Stimulated activated CD4-positive, alpha-beta T cell treated with anti-CD3 and anti-CD28 coated beads, Interleukin-1b, Interleukin-23, amount 100 ng/mL, for 24 hours (primary cell): ENCODE results near the gene TMEM150A.
"Not testable (repeated sequence)": the region's sequence is repeated elsewhere in the genome, so short reads cannot be mapped to it uniquely, and the experiment has no call there.

Source experiments
- DNase-seq, 4 experiments: peaks; one replicate each; pipeline ENCODE4 v3.0.0-alpha.2; 2020; ENCODE audit warnings: low read depth in 4 of 4, low spot score in 1 of 4

The TMEM150A gene

DNA sequence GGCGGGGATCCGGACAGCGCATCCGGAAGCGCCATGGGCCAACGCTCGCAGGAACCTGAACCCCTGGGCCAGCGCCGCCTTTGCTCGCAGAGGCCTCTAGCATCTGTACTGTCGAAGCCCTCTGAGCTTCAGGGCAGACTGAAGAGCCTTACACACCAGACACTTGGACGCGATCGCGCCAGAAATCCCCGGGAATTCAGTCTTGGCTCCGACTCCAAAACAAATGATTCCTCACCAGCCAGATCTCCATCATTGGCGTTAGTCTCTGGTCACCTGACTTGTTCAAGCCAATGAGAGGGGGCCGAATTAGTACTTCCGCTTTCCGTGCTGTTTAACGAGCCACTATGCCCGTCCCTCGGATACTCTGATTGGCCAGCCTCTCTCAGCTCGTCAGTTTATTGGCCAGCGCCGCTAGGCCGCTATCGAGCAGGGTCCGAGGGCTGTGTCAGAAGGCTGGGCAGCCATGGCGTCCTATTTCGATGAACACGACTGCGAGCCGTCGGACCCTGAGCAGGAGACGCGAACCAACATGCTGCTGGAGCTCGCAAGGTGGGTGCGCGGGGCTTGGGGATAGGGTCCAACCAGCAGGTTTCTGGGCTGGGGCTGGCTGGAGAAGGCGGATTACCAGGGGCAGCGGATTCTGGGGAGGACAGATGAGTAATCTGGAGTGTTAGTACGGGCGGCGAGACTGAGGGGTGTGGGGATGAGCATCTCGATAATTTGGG, 7.0 kb downstream of the TMEM150A start, which contains the start of gene RNF181:
Gene RNF181, plus strand, starts transcription at position 445 of the 725 bp plus-strand sequence. Its CDS starts 19 bp downstream, at position 464.
- DNase-seq: peak; percentile 62 to 85 (median 72)

DNA sequence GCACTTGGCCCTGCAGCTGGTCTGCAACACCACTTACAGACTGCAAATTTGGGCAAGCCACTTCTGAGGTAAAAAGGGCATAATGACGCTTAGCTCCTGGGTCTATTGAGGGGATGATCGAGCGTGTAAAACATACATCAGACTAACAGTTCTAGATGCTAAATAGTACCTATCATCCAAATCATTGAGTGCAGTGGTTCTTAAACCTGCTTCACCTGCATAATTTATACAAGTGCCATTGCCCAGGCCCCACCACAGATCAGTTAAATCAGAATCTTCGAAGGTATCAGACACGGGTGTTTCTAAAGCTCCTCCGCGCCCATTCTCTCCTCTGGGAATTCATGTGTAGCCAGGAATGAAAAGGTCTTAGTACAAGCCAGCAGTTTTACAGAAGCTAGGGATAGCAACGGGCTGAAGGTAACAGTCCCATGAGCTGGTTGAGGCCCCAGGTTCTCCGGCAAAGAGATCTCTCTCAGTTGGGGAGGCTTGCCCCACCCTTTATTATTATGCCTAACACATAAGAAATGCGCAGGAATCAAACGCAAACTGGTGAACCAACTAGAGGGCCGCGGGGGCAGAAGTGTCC, 7.7 kb downstream of the TMEM150A start:
- no peak for DNase-seq

DNA sequence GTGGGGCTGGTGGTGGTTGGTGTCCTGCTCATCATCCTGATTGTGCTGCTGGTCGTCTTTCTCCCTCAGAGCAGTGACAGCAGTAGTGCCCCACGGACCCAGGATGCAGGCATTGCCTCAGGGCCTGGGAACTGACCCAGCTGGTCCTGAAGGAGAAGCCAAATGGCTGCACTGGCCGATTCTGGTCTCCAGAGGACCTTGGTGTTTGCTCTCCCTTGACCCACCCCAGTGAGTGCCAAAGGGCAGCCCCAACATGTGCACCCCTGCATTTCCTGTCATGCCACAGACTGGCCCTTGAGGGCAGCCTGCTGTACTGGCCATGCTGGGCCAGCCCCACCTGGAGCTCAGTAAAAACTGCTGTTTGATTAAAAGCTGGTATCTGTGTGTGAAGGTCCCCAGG, 9.5 kb downstream of the TMEM150A start:
- no peak for DNase-seq

DNA sequence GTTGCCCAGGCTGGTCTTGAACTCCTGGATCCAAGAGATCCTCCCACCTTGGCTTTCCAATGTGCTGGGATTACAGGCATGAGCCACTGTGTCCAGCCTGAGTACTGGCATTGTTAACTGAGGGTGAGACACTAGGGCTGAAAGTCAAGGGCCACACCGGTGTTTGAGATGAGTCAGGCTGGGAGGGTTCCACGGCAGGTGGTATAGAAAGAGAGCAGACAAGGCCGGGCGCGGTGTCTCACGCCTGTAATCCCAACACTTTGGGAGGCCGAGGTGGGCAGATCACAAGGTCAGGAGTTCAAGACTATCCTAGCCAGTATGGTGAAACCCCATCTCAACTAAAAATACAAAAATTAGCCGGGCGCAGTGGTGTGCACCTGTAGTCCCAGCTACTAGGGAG, 10.2 kb downstream of the TMEM150A start:
- not testable (repeated sequence) for DNase-seq

DNA sequence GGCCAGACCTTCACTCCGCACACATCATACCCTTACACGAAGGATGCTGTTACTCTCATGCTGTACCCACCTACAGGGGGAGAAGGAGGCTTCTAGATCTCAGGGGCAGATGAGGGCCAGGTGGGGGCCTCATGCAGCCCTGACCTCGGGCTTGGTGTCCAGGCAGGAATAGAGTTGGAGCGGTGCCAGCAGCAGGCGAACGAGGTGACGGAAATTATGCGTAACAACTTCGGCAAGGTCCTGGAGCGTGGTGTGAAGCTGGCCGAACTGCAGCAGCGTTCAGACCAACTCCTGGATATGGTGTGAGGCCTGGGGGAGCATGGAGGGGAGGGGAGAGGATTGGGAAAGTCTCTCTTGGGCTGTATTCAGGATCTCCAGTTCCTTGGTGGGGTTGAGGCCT, 10.9 kb downstream of the TMEM150A start:
- DNase-seq: no peak

DNA sequence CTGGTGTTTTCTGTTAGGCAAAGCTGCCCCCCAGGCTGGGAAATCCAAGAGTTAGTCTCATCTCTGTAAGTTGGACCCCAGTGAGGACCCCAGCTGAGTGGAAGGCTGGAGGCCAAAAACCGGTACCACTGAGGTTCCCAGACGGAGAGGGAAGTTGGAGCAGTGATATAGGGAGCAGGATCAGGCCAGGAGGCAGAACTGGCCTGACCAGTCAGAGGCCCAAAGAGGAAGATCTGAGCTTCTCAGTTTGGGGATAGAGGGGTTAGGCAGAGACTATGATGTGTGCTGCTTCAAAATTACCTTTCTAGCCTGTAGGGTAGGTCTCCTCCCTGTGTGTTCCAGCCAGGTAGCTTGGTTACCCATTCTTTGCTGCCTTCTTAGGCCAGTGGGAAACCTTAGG, 11.5 kb downstream of the TMEM150A start:
- DNase-seq: no peak

DNA sequence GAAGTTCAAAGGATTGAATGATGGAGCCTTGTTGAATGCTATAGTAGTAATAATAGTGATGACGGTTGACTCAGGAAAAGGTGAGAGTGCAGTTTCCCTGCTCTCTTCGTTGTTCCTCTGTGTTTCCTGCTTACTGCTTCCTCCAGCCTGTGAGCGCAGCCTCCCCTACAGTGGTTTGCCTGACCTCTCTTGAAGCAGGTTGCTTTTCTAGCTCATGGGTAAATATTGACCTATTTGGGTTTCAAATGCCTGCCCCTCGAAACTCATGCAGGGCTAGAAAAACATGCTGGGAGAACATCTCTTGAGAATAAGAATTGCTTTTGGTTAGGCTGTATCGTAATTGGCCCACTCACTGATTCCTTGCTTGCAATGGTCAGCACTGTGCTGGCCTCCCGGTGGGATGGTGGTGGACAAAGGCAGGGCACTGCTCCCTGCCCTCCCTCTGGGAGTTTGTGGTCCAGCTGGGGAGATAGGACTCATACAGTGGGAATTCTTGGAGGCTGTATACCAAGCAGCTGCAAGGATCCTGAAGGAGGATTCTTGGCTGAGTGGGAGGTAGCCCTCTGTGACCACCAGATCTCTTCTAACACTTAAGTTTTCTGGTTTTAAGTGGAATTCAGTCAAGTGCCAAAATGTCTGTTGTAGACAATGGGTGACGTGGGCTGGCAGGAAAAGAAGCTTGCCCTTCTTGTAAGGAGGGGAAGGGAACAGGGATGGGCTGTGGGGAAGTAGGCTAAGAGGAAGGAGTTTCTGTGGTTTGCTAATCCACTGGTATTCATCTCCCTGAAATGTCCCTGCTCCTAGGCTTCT, 12.3 kb downstream of the TMEM150A start:
- no peak for DNase-seq

DNA sequence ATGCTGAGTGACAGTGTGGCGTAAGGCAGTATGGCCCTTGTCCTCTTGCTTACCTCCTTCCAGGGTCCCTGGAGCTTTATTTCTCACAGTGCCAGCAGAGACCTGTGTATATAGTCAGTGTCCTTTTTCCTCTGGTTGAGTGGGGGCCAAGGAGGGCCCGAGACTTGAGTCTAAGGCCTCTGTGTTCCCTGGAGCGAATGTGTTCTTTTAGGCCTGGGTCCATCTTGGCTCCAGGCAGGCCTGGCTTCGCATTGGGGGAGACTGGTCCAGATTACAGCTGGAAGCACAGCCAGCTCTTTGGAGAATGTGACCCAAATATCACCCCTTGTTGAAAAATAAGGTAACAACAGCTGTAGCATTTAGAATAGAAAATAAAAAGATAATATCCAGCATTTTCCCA, 13.3 kb downstream of the TMEM150A start:
- DNase-seq: no peak

DNA sequence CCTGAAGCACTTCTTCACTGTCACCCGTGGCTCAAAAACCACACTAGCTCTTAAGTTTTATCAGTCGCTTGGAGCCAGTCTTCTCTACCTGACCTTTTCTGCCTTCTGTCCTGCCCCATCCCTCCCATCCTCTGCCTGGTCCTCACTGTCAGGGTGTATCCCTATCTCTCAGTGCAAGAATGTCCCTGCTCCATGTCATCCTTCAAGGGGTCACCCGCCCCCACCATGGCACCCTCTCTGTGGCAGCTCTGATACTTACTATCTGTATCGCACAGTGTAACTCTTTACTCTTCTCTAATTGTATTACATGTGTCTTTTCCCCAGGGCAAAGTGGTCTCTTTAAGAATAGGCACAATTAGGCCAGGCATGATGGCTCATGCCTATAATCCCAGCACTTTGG, 13.9 kb downstream of the TMEM150A start:
- DNase-seq: no peak

DNA sequence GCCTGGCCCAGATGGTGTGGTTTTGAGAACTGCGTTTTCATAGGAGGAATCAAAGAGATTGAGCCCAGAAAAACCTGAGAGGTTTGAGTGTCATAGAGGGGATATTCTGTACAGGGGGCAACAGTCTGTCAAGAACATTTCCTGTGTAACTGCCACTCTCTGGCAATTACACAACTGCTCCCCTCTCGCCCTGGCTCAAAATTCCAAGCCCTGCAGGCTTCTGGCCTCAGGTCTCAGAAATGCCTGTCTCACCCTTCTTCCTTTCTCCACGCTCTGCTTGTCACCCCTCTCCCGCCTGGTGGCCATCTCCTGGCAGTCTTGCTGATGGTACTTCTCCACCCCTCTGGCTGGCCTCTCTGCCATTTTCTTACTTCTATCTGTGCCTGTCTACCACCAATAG, 14.3 kb downstream of the TMEM150A start:
- no peak for DNase-seq

DNA sequence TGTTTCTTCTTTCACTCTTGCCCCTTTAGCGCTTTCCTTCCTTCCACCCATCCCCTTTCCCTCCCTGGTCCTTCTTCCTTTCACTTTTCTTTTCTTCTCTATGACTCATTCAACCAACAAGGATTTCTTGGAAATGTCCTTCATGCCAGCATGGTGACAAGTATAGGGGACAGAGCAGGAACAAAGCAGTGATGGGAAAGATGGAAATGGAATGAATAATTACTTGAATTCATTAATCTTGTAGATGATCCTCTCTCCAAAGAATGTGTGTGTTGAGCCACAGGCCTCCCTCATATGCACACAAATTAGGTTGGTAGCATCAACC, 16.8 kb downstream of the TMEM150A start:
- no peak for DNase-seq

DNA sequence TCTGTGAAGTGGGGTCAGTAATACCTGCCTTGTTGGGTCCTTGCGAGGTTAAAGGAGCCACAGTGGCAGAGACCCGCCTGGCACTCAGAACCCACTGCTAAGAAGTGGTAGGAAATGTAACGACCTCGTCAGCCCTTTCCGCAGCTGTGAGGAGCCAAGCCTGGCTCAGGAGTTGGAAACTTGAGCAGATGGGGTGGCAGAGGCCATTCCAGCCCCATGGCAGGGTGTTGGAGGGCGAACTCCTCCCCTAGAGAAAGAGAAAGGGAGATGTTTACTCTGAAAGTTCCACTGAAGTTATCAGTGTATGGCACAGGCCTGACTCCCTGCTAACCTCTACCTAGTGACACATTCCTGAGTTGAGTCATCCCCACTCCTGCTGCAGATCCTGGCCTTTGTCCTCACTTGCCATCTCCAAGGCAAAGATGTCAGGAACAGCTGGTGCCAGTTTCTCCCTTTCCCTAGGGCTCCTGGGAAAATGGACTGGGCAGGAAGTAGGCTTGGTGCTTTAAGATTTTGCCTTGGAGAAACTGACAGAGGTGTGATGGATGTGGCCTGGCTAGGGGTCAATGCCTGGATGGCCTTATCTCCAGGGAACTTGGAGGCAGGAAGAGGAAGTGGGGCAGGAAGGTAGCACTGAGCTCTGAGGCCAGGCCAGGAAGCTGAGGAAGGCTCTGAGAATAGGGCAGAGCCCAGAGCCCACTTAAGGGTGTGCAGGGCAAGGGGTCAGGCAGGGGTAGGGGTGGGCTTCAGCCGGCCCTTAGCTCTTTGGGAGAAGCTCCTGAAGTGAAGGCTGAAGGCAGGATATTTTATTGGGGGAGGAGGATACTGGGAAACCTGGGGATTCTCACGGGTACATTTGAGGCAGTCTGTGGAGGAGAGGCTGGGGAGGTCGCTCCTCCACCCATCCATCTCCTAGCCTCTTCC, 17.4 kb downstream of the TMEM150A start:
- DNase-seq: no peak

DNA sequence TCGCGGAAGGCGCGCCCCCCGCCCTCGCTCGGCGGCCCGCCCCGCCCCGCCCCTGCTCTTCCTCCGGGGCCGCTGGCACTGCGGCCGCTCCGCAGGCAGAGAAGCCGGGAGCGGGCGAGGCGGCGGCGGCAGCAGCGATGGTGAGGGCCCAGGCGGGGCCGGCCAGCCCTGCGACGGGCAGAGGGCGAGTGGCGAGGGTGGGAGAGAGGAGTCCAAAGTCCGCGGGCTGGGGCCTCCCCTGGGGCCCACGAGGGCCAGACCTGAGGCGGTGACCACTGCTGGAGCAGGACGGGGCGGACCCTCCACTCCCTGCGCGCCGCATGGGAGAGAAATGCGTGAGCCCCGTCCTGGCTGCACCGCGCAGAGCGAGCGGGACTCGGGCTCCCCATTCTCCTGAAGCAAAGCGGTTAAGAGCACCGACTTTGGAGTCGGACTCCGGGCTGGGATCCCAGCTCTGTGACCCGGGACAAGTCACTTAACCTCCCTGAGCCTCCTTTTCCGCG, 18.1 kb downstream of the TMEM150A start, which contains the start of gene VAMP5:
Gene VAMP5, plus strand, starts transcription at position 78 of the 503 bp plus-strand sequence. Its CDS starts 60 bp downstream, at position 138.
- DNase-seq: no peak

DNA sequence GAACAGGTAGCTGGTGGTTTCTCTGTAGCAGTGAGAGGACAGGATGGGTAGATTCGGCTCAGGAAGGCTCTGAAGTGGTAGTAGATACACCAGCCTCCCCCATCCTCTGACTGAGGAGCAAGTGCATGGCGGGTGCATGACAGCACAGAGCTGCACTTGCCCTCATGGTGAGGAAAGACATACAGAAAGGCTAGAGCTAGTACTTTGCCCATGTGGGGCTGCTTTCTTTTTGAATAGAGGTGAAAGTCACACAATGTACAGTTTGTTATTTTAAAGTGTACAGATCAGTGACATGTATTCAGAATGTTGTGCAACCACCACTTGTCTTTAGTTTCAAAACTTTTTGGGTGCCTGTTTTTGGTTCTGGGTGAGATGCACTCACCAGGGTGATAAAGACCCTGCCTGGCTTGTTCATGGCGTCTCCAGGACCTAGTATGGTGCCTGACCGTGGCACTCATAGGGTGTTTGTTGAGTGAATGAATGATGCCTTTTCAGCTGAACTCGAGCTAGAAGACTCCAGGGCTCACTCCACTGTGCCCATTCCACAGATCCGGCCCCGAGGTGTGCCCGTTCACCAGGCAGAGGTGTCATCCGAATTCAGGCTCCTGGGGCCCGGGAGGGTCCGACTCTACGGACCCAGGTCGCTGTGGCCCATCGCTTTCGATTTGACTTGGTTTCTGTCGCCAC, 18.7 kb downstream of the TMEM150A start:
- DNase-seq: no peak

DNA sequence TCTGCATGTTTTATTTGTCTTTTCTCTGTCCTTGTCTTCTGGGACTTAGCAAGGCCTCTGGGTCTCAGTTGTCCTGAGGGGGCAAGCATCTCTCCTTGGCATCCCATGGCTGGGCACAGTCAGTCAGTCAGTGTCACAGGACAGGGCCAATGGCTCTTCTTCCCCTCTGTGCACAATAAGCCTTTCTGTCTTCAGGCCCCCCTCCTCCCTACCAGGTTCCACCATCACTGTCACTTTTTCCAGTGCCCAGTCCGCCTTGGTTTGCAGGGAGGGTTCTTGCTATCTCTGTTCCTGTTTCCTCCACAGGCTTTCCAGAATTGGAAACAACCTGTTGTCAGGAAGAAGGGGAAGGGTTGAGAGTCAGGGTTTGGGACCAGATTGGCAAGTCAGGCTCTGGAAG, 20.0 kb downstream of the TMEM150A start:
- DNase-seq: no peak

DNA sequence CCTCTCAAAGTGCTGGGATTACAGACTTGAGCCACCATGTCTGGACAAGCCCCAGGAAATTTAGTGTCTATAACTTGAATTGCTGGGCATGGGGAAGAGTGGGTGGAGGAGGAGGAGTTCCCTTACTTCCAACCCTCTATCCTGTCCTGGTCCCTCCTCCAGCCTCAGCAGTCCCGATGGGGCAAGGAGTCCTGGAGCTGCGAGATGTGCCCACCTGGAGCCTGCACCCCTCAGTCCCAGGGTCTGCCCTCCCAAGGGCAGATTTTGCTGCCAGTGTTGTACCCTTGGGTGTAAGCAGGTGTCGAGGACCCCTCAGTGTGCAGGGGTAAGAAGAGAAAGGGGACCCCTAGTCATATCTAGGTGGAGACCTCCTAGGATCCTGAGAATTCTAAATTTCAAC, 22.3 kb downstream of the TMEM150A start:
- DNase-seq: no peak

DNA sequence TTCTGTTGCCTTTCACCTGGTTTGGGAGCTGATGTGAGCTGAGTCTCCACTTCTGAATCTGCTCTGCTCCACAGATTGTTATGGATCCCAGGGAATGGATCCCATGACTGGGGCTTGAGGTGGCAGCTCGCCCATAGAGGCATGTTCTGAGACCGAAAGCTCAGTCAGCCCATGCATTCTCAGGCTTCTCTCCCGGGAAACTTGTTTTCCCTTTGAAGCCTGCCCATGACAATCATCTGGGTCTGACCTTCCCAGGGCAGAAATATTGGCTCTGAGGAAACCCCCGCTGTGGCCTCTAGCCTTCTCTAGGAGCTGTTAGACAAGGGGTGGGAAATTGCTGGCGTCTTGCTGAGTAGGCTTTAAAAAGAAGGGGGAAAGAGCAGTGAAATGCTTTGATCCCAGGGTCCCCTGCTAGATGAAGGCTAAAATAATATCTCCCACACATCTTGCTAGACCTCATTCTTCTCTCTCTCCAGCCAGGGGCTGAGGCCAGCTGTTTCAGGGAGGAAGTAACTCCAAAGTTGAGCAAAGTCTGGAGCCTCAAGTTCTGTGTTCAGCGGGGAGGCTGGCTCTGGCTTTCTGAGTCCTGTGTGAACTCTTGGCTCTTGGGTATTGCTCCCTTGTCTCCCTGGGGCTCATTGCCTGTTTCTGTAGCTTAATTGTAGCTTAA, 23.1 kb downstream of the TMEM150A start:
- no peak for DNase-seq

DNA sequence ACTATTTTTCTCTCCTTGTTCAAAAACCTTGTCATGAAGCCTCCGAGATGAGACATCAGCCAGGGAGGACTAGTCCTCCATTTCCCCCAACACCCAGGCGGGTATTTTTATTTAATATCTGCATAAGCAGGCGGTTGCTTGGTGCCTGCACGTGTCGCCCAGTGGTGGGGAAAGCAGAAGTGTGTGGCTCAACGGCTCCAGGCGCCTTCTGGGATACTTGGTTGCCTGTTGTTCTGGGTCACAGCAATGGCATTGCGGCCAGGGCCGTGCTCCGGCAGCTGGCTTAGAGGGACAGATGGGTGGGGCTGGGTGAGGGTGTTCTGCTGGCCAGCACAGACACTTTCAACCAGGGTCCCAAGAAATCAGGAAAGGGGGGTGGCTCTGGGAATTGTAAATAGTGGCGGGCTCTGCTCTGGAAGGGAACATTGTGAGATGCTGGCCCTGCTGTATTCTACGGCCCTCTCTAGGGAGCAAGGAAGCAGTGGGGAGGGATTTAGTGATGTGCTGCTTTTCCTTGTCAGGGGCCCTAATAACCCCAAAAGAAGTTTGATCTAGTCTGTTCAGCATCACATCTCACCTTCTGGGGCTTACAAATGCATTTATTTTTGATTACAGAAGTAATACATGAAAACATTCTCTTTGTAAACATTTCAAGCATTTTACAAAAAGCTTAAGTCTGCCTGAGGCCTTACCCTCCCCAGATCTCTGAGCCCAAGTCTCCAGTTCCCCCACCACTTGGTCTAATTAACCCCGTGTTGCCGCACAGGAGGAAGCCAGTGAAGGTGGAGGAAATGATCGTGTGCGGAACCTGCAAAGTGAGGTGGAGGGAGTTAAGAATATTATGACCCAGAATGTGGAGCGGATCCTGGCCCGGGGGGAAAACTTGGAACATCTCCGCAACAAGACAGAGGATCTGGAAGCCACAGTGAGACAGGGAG, 24.0 kb downstream of the TMEM150A start:
- DNase-seq: no peak
